ENCODE results near the gene EFEMP2. TPM values are rescaled to one million over a fixed set of nuclear protein-coding genes. Genes with fewer than 3 reads are reported as not detected.

EFEMP2 gene
- total RNA-seq, 1 donor from 2014 or later = 6.0 TPM

- peak; percentile 42 for DNase-seq (ENCODE audit: low spot score)
Measured at GRCh38 chr11:65885808-65886536, 13.4 kb upstream of the EFEMP2 start.

GRCh38 chr11:65885231-65885630 is 12.6 kb upstream of the EFEMP2 start:
- DNase-seq (ENCODE audit: low spot score) (no peak), ATAC-seq (no peak)

More at GRCh38 chr11:65885808-65886536, 13.4 kb upstream of the EFEMP2 start:
- no peak for ATAC-seq

GRCh38 chr11:65884716-65885092 is 12.1 kb upstream of the EFEMP2 start:
- ATAC-seq (peak; percentile 67), DNase-seq (ENCODE audit: low spot score) (peak; percentile 80)

GRCh38 chr11:65883786-65884715 is 11.5 kb upstream of the EFEMP2 start:
- ATAC-seq (no peak), DNase-seq (ENCODE audit: low spot score) (peak; percentile 46)

GRCh38 chr11:65883058-65883761 is 10.6 kb upstream of the EFEMP2 start:
- ATAC-seq (no peak), DNase-seq (ENCODE audit: low spot score) (peak; percentile 37)

- DNase-seq (ENCODE audit: low spot score) (peak; percentile 43), ATAC-seq (no peak)
Measured at GRCh38 chr11:65882120-65883057, 9.8 kb upstream of the EFEMP2 start.

- ATAC-seq = no peak
Measured at GRCh38 chr11:65880844-65881421, 8.3 kb upstream of the EFEMP2 start.

GRCh38 chr11:65880027-65880426 is 7.4 kb upstream of the EFEMP2 start:
- no peak for ATAC-seq
- DNase-seq (ENCODE audit: low spot score) = no peak

More at GRCh38 chr11:65880844-65881421, 8.3 kb upstream of the EFEMP2 start:
- DNase-seq (ENCODE audit: low spot score) = no peak

GRCh38 chr11:65879617-65880016 is 7.0 kb upstream of the EFEMP2 start, which contains the start of gene CTSW:
Gene CTSW (plus strand): TSS chr11:65879837. CDS start chr11:65879855, 18 bp downstream.
- ATAC-seq = no peak

GRCh38 chr11:65873318-65874156 is 937 bp upstream of the EFEMP2 start:
- DNase-seq (ENCODE audit: low spot score) = peak; percentile 93
- peak; percentile 97 for ATAC-seq

More at GRCh38 chr11:65879617-65880016, 7.0 kb upstream of the EFEMP2 start, which contains the start of gene CTSW:
- DNase-seq (ENCODE audit: low spot score) = no peak

GRCh38 chr11:65871811-65872548 is 620 bp downstream of the EFEMP2 start:
- ATAC-seq = no peak
- DNase-seq (ENCODE audit: low spot score) = no peak

GRCh38 chr11:65870706-65871681 is 1.6 kb downstream of the EFEMP2 start:
- ATAC-seq = no peak
- DNase-seq (ENCODE audit: low spot score) = no peak

- ATAC-seq (no peak), DNase-seq (ENCODE audit: low spot score) (no peak)
Measured at GRCh38 chr11:65870307-65870658, 2.3 kb downstream of the EFEMP2 start.

GRCh38 chr11:65869643-65870306 is 2.8 kb downstream of the EFEMP2 start:
- no peak for DNase-seq (ENCODE audit: low spot score)
- ATAC-seq = no peak

- DNase-seq (ENCODE audit: low spot score) = no peak
- no peak for ATAC-seq
Measured at GRCh38 chr11:65868907-65869306, 3.7 kb downstream of the EFEMP2 start.

- ATAC-seq = peak; percentile 4
- DNase-seq (ENCODE audit: low spot score) = no peak
Measured at GRCh38 chr11:65868076-65868667, 4.4 kb downstream of the EFEMP2 start.
